NCI-H2171 treated with DMSO at 0.1 percent for 48 hours (cell line): ENCODE data around the gene LCAT.

Experiments
- DNase-seq: peaks from one replicate; lab custom pipeline; 2025; lab: John Stamatoyannopoulos, UW

LCAT gene

DNA sequence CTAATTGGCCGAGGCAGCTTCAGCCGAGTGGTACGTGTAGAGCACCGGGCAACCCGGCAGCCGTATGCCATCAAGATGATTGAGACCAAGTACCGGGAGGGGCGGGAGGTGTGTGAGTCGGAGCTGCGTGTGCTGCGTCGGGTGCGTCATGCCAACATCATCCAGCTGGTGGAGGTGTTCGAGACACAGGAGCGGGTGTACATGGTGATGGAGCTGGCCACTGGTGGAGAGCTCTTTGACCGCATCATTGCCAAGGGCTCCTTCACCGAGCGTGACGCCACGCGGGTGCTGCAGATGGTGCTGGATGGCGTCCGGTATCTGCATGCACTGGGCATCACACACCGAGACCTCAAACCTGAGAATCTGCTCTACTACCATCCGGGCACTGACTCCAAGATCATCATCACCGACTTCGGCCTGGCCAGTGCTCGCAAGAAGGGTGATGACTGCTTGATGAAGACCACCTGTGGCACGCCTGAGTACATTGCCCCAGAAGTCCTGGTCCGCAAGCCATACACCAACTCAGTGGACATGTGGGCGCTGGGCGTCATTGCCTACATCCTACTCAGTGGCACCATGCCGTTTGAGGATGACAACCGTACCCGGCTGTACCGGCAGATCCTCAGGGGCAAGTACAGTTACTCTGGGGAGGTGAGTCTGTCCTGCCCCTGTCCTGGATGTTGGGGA is 34.7 kb downstream of the LCAT start:
- DNase-seq = no peak

DNA sequence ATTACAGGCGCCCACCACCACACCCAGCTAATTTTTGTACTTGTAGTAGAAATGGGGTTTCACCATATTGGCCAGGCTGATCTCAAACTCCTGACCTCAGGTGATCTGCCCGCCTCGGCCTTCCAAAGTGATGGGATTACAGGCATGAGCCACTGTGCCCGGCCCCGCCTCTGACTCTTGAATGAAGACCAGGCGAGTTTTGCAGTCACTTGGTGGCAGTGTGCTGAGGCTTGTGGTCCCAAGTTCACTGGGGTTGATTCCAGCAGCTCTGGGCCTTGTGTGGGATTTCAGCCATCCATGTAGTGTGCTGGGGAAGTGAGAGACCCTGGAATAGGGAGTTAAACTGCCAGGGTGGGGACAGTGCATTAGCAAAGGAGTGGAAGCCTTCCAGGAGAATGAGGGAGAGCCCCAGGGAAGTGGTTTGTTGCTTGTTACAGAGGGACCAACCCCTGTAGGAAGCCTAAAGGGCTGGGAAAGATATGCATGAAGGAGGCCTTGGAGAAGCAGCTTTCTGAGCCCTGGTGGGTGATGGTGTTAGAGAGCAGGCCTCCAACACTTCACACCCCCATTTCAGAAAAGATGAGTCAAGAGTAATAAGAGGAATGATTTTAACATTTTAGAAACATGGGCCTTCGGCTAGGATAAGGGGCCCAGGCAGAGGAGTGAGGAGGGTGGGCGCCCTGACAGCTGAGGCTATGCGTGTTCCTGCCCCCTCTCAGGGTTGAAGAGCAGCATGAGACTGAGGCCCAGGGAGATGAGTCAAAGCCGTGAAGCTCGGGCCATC is 36.3 kb downstream of the LCAT start:
- DNase-seq = no peak

DNA sequence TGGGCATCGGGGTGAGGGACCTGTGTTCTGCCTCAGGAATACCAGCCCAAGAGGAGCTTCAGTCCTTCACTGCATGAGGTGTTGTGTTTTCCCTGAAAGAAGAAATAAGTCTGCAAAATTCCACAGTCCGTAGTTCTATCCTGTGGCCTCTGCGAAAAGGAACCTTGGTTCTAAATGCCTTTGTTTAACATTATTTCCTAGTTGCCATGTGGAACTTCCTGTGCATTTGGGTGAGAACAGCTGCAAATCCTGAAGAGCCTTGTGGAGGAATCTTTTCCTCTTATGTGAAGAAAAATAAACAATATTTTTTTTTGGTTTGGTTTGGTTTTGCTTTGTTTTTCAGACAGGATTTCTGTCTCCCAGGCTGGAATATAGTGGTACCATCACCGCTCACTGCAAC is 41.1 kb downstream of the LCAT start:
- DNase-seq = no peak

DNA sequence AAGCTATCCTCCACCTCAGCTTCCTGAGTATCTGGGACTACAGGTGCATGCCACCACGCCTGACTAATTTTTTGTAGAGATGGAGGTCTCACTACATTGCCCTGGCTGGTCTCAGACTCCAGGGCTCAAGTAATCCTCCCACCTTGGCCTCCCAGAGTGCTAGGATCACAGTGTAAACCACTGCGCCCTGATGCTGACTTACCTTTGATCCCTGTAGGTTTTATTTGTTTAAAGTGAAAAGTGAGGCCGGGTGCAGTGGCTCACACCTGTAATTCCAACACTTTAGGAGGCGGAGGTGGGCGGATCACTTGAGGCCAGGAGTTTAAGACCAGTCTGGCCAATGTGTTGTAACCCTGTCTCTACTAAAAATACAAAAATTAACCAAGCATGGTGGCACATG is 42.2 kb downstream of the LCAT start:
- no peak for DNase-seq

DNA sequence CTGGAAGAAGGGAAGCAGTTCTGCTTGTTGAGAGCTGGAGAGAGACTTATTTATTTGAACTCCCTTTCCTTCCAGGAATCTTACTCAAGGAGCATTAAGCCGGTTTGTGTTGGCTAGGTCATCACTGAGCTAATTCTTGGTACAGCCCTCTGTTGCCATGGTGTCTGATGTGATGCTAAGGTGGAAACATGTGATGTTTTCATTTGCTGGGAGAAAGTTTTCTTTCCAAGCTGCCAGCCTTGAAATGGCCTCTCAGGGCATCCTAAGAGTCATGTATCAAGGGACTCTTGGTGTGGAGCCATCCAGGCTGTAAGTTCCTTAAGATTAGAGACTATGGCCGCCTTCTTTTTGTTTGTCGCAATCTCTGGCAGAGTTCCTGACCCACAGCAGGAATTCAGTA is 46.7 kb downstream of the LCAT start:
- no peak for DNase-seq

DNA sequence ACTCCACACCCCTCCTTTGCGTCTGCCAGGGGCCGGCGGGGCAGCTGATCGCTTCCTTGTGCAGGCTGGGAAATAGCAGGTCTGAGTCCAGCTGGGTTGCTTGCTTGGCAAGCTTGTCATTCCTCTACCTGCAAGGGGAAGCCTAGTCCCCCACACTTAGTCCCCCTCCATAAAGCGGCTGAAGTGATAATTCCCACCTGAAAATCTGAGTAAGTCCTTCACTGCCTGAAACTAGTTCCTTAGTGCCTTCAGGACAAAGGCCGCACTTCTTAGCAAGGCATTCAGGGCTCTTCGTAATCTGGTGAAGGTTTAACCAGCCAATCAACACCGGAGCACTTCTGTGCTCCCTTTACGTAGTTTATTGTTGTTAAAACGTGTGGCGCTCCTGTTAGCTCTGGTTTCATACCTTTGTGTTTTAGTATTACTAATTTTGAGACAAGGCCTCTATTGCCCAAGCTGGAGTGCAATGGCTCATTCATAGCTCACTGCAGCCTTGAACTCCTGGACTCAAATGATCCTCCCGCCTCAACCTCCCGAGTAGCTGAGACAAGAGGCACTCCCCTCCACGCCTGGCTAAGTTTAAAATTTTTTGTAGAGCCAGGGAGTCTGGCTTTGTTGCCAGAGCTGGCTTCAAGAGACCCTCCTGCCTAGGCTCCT is 50.0 kb downstream of the LCAT start:
- no peak for DNase-seq

DNA sequence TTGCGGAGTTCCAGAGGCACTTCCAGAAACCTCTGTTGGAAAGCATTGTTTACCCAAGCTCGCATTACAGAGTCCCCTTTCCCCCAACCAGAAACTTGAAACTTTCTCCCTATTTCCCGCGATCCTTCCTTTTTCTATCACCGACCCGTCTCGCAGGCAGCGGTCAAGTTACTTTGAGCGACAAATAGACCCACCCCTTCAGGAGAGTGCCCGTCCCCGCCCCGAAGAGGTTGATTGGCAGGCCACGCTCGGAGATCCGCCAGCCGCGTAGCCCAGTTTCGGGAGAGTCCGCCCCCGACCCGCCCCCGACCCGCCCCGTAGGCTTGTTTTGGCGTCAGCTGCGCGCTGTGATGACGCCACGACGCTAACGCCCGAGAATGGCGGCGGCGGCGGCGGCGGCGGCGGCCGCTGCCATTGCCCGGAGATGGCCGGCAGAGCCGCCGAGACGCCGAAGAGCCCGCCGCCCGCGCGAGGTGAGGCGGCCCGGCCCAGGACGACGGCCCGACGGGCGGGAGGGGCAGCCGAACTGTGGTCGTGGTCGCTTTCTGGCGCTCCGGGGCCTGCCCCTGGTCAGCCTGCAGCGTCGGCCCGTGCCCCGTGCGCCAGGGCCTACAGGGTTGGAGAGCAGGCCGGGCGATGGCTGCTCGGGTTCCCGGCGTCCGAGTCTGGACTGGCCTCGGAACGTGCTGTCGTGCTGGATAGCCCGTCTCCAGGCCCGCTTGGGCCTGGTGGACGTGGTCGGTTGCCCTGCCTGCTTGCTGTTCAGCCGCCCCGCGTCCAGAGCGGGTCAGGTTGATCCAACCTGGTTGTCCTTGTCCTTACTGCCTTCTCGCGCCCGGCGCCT is 50.8 kb downstream of the LCAT start, which contains the start of gene PSKH1:
Gene PSKH1 (plus strand): TSS at position 356 of the 844 bp plus-strand sequence. CDS start 15,496 bp downstream, outside the sequence.
- peak; percentile 97 for DNase-seq

DNA sequence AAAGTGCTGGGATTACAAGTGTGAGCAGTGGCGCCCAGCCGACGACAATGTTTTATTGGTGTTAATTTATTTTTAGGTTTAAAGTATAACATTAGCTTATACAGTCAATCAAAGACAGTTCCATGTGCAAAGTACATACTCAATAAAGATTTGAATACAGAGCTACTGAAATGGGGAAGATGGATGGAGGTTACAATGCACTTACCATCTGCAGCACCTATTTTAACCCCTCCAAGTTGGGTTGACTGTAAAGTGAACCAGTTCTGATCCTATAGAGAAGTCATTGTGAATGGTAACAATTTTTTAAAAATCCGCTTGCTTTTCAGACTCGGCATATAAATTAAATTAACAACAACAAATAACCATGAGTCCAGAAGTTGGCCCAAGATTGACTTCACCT is 51.5 kb downstream of the LCAT start:
- no peak for DNase-seq
